Heart right ventricle (tissue), 16 donors: Measurements from ENCODE around the gene CST3. TPM values are rescaled to one million over a fixed set of nuclear protein-coding genes. Genes with fewer than 3 reads are reported as not detected.

Experiments used
- ATAC-seq, 8 donors: fragments of 200-7000 bp; cut with Tn5 transposase; one replicate each; pipeline ENCODE4 v1.9.1; 2020; ENCODE audit warnings: mild to moderate bottlenecking in 8 of 8, moderate library complexity in 8 of 8, moderate number of reproducible peaks in 1 of 8
- DNase-seq, 2 donors: peaks; one replicate each; pipeline ENCODE4 v3.0.0-alpha.2; 2020
- H3K27ac ChIP-seq, 10 donors: fragments of 200-600 bp; sonication (generic) in 2 of 10; one replicate each; pipeline versions ENCODE4 v1.5.0 to v1.8.0; 2020 to 2022; ENCODE audit warnings: mild to moderate bottlenecking in 3 of 10
- H3K27me3 ChIP-seq, 7 donors: fragments of 200-600 bp; one replicate each; pipeline ENCODE4 v1.8.0; 2021 to 2022; ENCODE audit warnings: mild to moderate bottlenecking in 2 of 7
- H3K36me3 ChIP-seq, 9 donors: fragments of 200-600 bp; sonication (generic) in 1 of 9; one replicate each; pipeline versions ENCODE4 v1.5.0 to v1.8.0; 2020 to 2022; ENCODE audit warnings: mild to moderate bottlenecking in 2 of 9
- H3K4me1 ChIP-seq, 9 donors: fragments of 200-600 bp; sonication (generic) in 1 of 9; one replicate each; pipeline versions ENCODE4 v1.5.0 to v1.8.0; 2020 to 2022; ENCODE audit warnings: mild to moderate bottlenecking in 4 of 9
- H3K4me3 ChIP-seq, 10 donors: fragments of 200-600 bp; sonication (generic) in 2 of 10; one replicate each; pipeline versions ENCODE4 v1.5.0 to v1.8.0; 2020 to 2022; ENCODE audit warnings: mild to moderate bottlenecking in 7 of 10, moderate library complexity in 2 of 10
- H3K9me3 ChIP-seq, 11 donors: fragments of 200-600 bp in 10 of 11; sonication (generic) in 2 of 11; one replicate each; pipeline versions ENCODE4 v1.5.0 to v1.8.0; 2013 to 2022; ENCODE audit warnings: mild to moderate bottlenecking in 2 of 11, control low read depth in 1 of 11, moderate library complexity in 1 of 11
- CTCF ChIP-seq, 9 donors: fragments of 200-600 bp; sonication (generic) in 2 of 9; IDR thresholded peaks; one replicate each; pipeline versions ENCODE4 v1.5.0 to v1.8.0; 2021 to 2022; ENCODE audit warnings: antibody characterized with exemption in 9 of 9, mild to moderate bottlenecking in 5 of 9, moderate library complexity in 1 of 9
- WGBS, 2 donors: extraction: QIAGEN DNeasy Blood & Tissue Kit; methylation state at CpG; one replicate each; pipeline ENCODE4 v1.1.7; 2013; ENCODE audit warnings: inconsistent platforms in 1 of 2; 5-methylcytosine and 5-hydroxymethylcytosine counted together
- intact Hi-C, 10 donors: fragments of 100-400 bp; cut with DNase I; formaldehyde crosslinking; loops; one replicate each; pipeline versions ENCODE4 v1.11.1 to v1.14.2; 2022
- polyA plus RNA-seq, 2 donors: library from polyadenylated mRNA; stranded (reverse); fragments of 200-250 nt; gene quantifications; one replicate each; pipeline ENCODE4 v1.2.3, GENCODE V29; 2013
- total RNA-seq, 10 donors: library from RNA; stranded (reverse); fragmentation: NEBNext Ultra II Directional in 3 of 10; extraction: Animal tissue kit (Norgen Biotek cat#: 25700) in 3 of 10; gene quantifications; one replicate each; pipeline versions ENCODE4 v1.2.1 to v1.2.4, GENCODE V29; 2021 to 2023
- donor health status: Arrhythmogenic right ventricular cardiomyopathy.
- donor health status: ischemic (EF 13 %, LVEDD 7.1; RV severe dilation, severe dysfunction).
- donor health status: healthy with polysubstance abuse.
- donor health status: DM: no; HTN: yes; CAD: no.
- donor health status: DM: no; HTN: no; CAD: no.
- donor health status: ischemic (EF 25% LVEDD 6.9; RV normal size, moderate dysfunction).
- donor health status: ischemic (EF 25% LVEDD 5.7; RV mildly dilated, moderate dysfunction).
- donor health status: healthy.
- donor health status: DM: yes; HTN: yes; CAD: no.
- donor health status: Ischemic cardiomyopathy.
- donor health status: ischemic (EF 35%, LVEDD 5.7; RV mildly dilated, moderate dysfunction).
- donor health status: nonischemic (EF 11% LVEDD 7.7; RV severe dilation, severe dysfunction).
- donor health status: DM: yes; HTN: yes; CAD: no.
- donor health status: PGD.
- donor health status: ischemic (EF 29% LVEDD 5.4; RV normal size, mild dysfunction).
- donor health status: nonischemic (EF 23%, LVEDD 6.1; RV moderate dilation, normal function).

The CST3 gene
- total and polyA plus RNA-seq, 12 donors = 395 to 1,066 (median 612) TPM

GRCh38 chr20:23603321-23603720, 34.4 kb downstream of the CST3 start:
- no peak for TF ChIP-seq CTCF (IDR thresholded peaks at IDR 0.05)
- intact Hi-C loops = loop anchor here in 2 of 10 donors (5.0 to 10.0 kb wide), 3 partner anchors 161 to 919 kb away; partner anchors contain the start of gene GZF1 (in 1 of the 2)
- peaks cover 0 to 24% (median 10%) of the 10 kb centered on the region in 7 donors for H3K27me3 ChIP-seq
- no peaks in the 10 kb centered on the region for H3K36me3 ChIP-seq
- ATAC-seq = no peak
- no peak overlapping the region for H3K27ac ChIP-seq
- WGBS, 2 donors = 83 to 90% methylated on average over 4 of the region's 4 CpGs
- H3K4me1 ChIP-seq = peaks cover 0 to 10% (median 0%) of the 10 kb centered on the region in 9 donors
- no peak overlapping the region for H3K4me3 ChIP-seq
- no peaks in the 10 kb centered on the region for H3K9me3 ChIP-seq
- no peak for DNase-seq

- Histone ChIP-seq H3K36me3 (no peaks in the 10 kb centered on the region), H3K9me3 (no peaks in the 10 kb centered on the region), H3K27ac (no peak overlapping the region), H3K27me3 (peaks cover 0 to 24% (median 10%) of the 10 kb centered on the region in 7 donors), H3K4me1 (peaks cover 0 to 10% (median 0%) of the 10 kb centered on the region in 9 donors), H3K4me3 (no peak overlapping the region)
- 74 to 76% methylated on average over 6 of the region's 6 CpGs for WGBS, 2 donors
- no peak for DNase-seq
- ATAC-seq = no peak
- intact Hi-C loops = loop anchor here in 2 of 10 donors (5.0 to 10.0 kb wide), 3 partner anchors 160 to 918 kb away; partner anchors contain the start of gene GZF1 (in 1 of the 2)
- no peak for TF ChIP-seq CTCF (IDR thresholded peaks at IDR 0.05)
These were observed 35.1 kb downstream of the CST3 start for GRCh38 chr20:23602699-23603098.

- no peaks in the 10 kb centered on the region for H3K36me3 ChIP-seq
- peaks cover 0 to 24% (median 10%) of the 10 kb centered on the region in 7 donors for H3K27me3 ChIP-seq
- ATAC-seq = no peak
- no peak for TF ChIP-seq CTCF (IDR thresholded peaks at IDR 0.05)
- no peaks in the 10 kb centered on the region for H3K9me3 ChIP-seq
- WGBS, 2 donors = 68 to 76% methylated on average over 2 of the region's 2 CpGs
- DNase-seq = no peak
- H3K27ac ChIP-seq = no peak overlapping the region
- H3K4me3 ChIP-seq = no peak overlapping the region
- peaks cover 0 to 10% (median 0%) of the 10 kb centered on the region in 9 donors for H3K4me1 ChIP-seq
- intact Hi-C loops = loop anchor here in 2 of 10 donors (5.0 to 10.0 kb wide), 3 partner anchors 160 to 917 kb away; partner anchors contain the start of gene GZF1 (in 1 of the 2)
These were observed 35.5 kb downstream of the CST3 start for GRCh38 chr20:23602241-23602640.

GRCh38 chr20:23601715-23602114, 36.0 kb downstream of the CST3 start:
- ATAC-seq (no peak), DNase-seq (no peak)
- Histone ChIP-seq H3K4me1 (peaks cover 0 to 5% (median 0%) of the 10 kb centered on the region in 9 donors), H3K36me3 (no peaks in the 10 kb centered on the region), H3K27ac (no peak overlapping the region), H3K9me3 (no peaks in the 10 kb centered on the region), H3K27me3 (peaks cover 0 to 24% (median 10%) of the 10 kb centered on the region in 7 donors), H3K4me3 (no peak overlapping the region)
- no peak for TF ChIP-seq CTCF (IDR thresholded peaks at IDR 0.05)
- 60 to 70% methylated on average over 4 of the region's 4 CpGs for WGBS, 2 donors
- intact Hi-C loops = loop anchor here in 2 of 10 donors (5.0 to 10.0 kb wide), 3 partner anchors 159 to 917 kb away; partner anchors contain the start of gene GZF1 (in 1 of the 2)
